GM12865 (cell line): Measurements from ENCODE around the gene SMDT1.
"Not testable (repeated sequence)": the region's sequence is repeated elsewhere in the genome, so short reads cannot be mapped to it uniquely, and the experiment has no call there.

ENCODE experiments used
- DNase-seq: peaks from one replicate; pipeline ENCODE4 v3.0.0; 2010; ENCODE audit warnings: low read depth
- H3K4me3 ChIP-seq: 2 replicates; pipeline ENCODE4 v1.5.1; 2011; ENCODE audit warnings: mild to moderate bottlenecking, low read depth, low read length, control low read depth
- TF ChIP-seq, protein P1 (sequence below): IDR thresholded peaks from 2 replicates; pipeline ENCODE4 v1.5.1; 2011; ENCODE audit warnings: low read length, control low read depth, low read depth, inconsistent platforms; ENCODE audit not compliant: insufficient read depth; ENCODE audit errors: missing control alignments

Gene SMDT1

GRCh38 chr22:42086051-42086450 is 6.6 kb downstream of the SMDT1 start:
- DNase-seq, result no peak
- no peak overlapping the region for H3K4me3 ChIP-seq
- TF ChIP-seq, protein P1, sequence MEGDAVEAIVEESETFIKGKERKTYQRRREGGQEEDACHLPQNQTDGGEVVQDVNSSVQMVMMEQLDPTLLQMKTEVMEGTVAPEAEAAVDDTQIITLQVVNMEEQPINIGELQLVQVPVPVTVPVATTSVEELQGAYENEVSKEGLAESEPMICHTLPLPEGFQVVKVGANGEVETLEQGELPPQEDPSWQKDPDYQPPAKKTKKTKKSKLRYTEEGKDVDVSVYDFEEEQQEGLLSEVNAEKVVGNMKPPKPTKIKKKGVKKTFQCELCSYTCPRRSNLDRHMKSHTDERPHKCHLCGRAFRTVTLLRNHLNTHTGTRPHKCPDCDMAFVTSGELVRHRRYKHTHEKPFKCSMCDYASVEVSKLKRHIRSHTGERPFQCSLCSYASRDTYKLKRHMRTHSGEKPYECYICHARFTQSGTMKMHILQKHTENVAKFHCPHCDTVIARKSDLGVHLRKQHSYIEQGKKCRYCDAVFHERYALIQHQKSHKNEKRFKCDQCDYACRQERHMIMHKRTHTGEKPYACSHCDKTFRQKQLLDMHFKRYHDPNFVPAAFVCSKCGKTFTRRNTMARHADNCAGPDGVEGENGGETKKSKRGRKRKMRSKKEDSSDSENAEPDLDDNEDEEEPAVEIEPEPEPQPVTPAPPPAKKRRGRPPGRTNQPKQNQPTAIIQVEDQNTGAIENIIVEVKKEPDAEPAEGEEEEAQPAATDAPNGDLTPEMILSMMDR, result no peak

DNA sequence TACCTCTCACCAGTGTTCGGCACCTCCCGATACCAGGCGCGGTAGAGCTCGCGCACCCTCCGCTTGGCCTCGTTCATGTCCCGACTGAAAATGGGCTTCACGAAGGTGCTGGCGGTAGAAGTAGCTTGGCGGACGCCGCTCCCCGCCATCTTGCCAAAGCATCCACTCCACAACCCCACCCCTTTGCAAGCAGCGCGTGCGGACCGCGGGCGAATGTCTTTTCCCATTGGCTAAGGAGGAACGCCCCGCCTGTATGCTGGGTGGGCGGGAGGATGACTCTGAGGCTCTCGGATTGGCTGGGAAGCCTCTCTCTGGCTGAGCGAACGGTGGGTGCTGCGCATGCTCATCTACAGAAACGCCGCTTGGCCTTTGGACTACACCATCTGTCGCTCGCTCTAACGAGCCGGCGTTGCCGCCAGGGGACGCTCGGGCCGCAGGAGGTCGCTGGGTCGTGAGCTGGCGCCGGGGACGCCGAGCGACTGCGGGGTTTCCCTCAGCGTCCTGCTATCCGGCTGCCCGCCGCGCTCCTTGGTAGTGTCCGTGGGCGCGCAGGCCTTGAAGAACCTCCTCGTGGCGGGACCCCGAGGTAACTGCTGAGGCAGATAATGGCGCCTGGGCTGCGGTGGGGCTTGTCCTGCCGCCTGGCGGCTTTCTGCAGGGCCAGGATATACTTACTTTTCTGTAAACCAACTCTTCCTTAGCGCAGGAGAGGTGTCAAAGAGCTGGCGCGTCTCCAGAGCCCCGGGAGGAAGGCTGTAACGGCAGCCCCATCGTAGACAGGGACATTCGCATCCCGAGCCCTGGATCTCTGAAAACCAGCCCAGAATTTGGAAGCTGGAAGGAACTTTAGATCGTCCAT is 11.3 kb downstream of the SMDT1 start, which contains the start of gene NDUFA6:
NDUFA6 (minus strand) TSS at position 177 of the 859 bp plus-strand sequence; CDS start at position 149, 28 bp downstream.
- peak; percentile 100 for DNase-seq
- H3K4me3 ChIP-seq, result peak within 1 kb of the TSS; percentile 94
- TF ChIP-seq, protein P1, result peak; percentile 96

GRCh38 chr22:42091455-42091782 is 11.9 kb downstream of the SMDT1 start:
- TF ChIP-seq, protein P1, result no peak
- peak overlapping the region; percentile 94 for H3K4me3 ChIP-seq
- peak; percentile 27 for DNase-seq

DNA sequence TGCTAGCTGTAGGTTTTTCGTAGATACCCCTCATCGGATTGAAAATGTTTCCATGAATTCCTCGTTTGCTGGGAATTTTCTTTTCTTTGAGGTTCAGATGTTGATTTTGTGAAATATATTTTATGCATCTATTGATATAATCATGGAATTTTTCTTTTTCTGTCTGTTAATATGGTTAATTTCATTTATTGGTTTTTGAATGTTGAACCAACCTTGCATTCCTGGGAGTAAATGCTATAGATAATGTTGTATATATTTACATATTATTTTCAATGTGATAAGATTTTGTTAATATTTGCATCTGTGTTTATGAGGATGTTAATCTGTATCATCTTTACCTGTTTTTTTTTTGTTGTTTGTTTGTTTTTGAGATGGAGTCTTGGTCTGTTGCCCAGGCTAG is 21.7 kb downstream of the SMDT1 start:
- no peak for DNase-seq
- TF ChIP-seq, protein P1, result no peak
- no peak overlapping the region for H3K4me3 ChIP-seq

DNA sequence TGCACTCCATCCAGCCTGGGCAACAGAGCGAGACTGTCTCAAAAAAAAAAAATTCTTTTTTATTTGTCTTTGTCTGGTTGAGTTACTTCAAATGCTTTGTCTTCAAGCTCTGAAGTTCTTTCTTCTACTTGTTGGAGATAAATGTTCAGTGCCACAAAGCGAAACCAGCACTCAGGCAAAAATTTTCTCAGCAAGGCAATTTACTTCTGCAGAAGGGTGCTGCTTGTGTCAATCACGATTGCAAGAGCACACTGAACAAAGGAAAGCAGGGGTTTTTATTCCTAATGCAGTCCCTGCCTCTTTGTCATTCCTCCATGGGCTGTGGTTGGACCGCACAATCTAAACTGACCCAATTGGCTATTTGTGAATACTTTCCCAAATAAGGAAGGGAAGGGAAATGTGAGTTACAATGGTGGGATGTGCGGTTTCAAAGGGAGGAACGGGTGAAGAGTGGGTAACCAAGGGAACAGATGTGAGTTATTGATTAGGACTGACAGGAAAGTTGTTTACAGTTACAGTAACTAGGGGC is 24.9 kb downstream of the SMDT1 start:
- H3K4me3 ChIP-seq, DNase-seq: not testable (repeated sequence)

- no peak for DNase-seq
- TF ChIP-seq, protein P1, result no peak
- no peak overlapping the region for H3K4me3 ChIP-seq
These were observed 29.3 kb downstream of the SMDT1 start for GRCh38 chr22:42108848-42109247.

GRCh38 chr22:42111798-42112197 is 32.3 kb downstream of the SMDT1 start:
- H3K4me3 ChIP-seq, result no peak overlapping the region
- DNase-seq, result no peak
- TF ChIP-seq, protein P1, result no peak
